ENCODE results near the gene DNAJC17. TPM values are rescaled to one million over a fixed set of nuclear protein-coding genes. Genes with fewer than 3 reads are reported as not detected.

Gene DNAJC17
- total and polyA plus RNA-seq, 2 of the 13 experiments (the other 11 are each of a cell fraction or from before 2014, with no cell fraction given): 22.2 to 26.5 TPM

GRCh38 chr15:40763801-40764628 is 43.3 kb downstream of the DNAJC17 start, which contains the start of gene GCHFR (continued):
- TF ChIP-seq ZNF407 (CRISPR knock-in tag; IDR thresholded peaks at IDR 0.05; ENCODE audit: not compliant biosample characterization) (peak; percentile 85), ZNF446 (CRISPR knock-in tag; IDR thresholded peaks at IDR 0.05) (no peak), POLR2A (IDR thresholded peaks at IDR 0.05; ENCODE audit: insufficient read depth in 1 of 2, low read depth in 2 of 2, low read length in 2 of 2) (peak; percentile 88 to 96), DNMT3B (CRISPR knock-in tag; conservative IDR thresholded peaks at IDR 0.05) (no peak), BATF2 (CRISPR knock-in tag; IDR thresholded peaks at IDR 0.05) (0 out of 2 replicates have a peak, but pooled peaks have one; percentile 49), HNRNPK (IDR thresholded peaks at IDR 0.05; ENCODE audit: low read depth, low read length, poor library complexity, severe bottlenecking) (peak; percentile 45), E2F2 (CRISPR knock-in tag; IDR thresholded peaks at IDR 0.05; ENCODE audit: borderline replicate concordance) (peak; percentile 58; the same call in 1 of the 2 replicates), ZNF75D (CRISPR knock-in tag; IDR thresholded peaks at IDR 0.05; ENCODE audit: borderline replicate concordance) (0 out of 2 replicates have a peak, but pooled peaks have one; percentile 49), ZNF687 (CRISPR knock-in tag; IDR thresholded peaks at IDR 0.05) (peak; percentile 93), RFX5 (IDR thresholded peaks at IDR 0.05; ENCODE audit: low read depth, low read length) (peak; percentile 51), ZNF709 (CRISPR knock-in tag; IDR thresholded peaks at IDR 0.05) (peak; percentile 76; the same call in 1 of the 2 replicates), ZNF766 (CRISPR knock-in tag; IDR thresholded peaks at IDR 0.05; ENCODE audit: borderline replicate concordance) (0 out of 2 replicates have a peak, but pooled peaks have one; percentile 18)

Data from HepG2 (cell line).